H1 (cell line): Measurements from ENCODE around the gene CCDC24. TPM values are rescaled to one million over a fixed set of nuclear protein-coding genes. Genes with fewer than 3 reads are reported as not detected.

Source experiments
- CTCF ChIA-PET: fragments of 300-600 bp; sonication (Branson Sonifier 250); formaldehyde crosslinking; loops from one replicate; lab custom pipeline; 2021; ENCODE audit not compliant: partially characterized antibody; lab: Charles Lee
- POLR2A ChIA-PET: fragments of 300-600 bp; sonication (Branson Sonifier 250); formaldehyde crosslinking; loops from one replicate; lab custom pipeline; 2021; ENCODE audit warnings: inconsistent platforms; ENCODE audit not compliant: partially characterized antibody; lab: Charles Lee
- DNase-seq, 2 experiments: peaks; one replicate each; pipeline versions ENCODE4 v3.0.0 to v3.0.0-alpha.2; 2010 to 2022; ENCODE audit warnings: low spot score in 2 of 2, low read depth in 1 of 2, mixed read lengths in 1 of 2
- FAIRE-seq: peaks from 2 replicates; lab custom pipeline; 2011; peaks lifted over from hg19 to GRCh38; lab: Jason Lieb, UNC
- H2AFZ ChIP-seq: 2 replicates; pipeline ENCODE4 v1.8.1; 2012; ENCODE audit warnings: low read length, inconsistent platforms
- H2AK5ac ChIP-seq: 2 replicates; pipeline ENCODE4 v1.6.1; 2013; ENCODE audit warnings: low read depth, low read length
- H2BK120ac ChIP-seq: replicated peaks from 2 replicates; pipeline ENCODE3; 2013; ENCODE audit warnings: low read depth, low read length, inconsistent platforms
- H2BK12ac ChIP-seq: 2 replicates; pipeline ENCODE4 v1.6.1; 2013; ENCODE audit warnings: low read depth, low read length
- H2BK15ac ChIP-seq: 2 replicates; pipeline ENCODE4 v1.6.1; 2013; ENCODE audit warnings: low read length
- H2BK20ac ChIP-seq: 2 replicates; pipeline ENCODE4 v1.6.1; 2013; ENCODE audit warnings: low read length
- H2BK5ac ChIP-seq: 2 replicates; pipeline ENCODE4 v1.6.1; 2013; ENCODE audit warnings: low read depth, low read length
- H3K14ac ChIP-seq: 2 replicates; pipeline ENCODE4 v1.6.1; 2013; ENCODE audit warnings: inconsistent platforms; ENCODE audit not compliant: insufficient read length
- H3K18ac ChIP-seq: 2 replicates; pipeline ENCODE4 v1.6.1; 2013; ENCODE audit warnings: low read length; ENCODE audit errors: extremely low read depth
- H3K23ac ChIP-seq: 2 replicates; pipeline ENCODE4 v1.6.1; 2013; ENCODE audit warnings: inconsistent platforms; ENCODE audit not compliant: insufficient read length
- H3K23me2 ChIP-seq: 2 replicates; pipeline ENCODE4 v1.6.1; 2013; ENCODE audit warnings: low read depth, low read length
- H3K27ac ChIP-seq: 2 replicates; pipeline ENCODE4 v1.6.1; 2011; ENCODE audit warnings: low read depth, low read length, inconsistent platforms
- H3K27me3 ChIP-seq, 4 experiments: replicated peaks in 1 of 4; 1 replicate in 1 of 4; 2 replicates in 3 of 4; pipeline versions ENCODE4 v1.6.1 to v1.8.1; 2011 to 2013; ENCODE audit warnings: low read length in 3 of 4, mild to moderate bottlenecking in 3 of 4, inconsistent platforms in 2 of 4, mixed read lengths in 2 of 4, moderate library complexity in 1 of 4; ENCODE audit not compliant: control insufficient read depth in 3 of 4, insufficient read depth in 3 of 4; ENCODE audit errors: extremely low read depth in 1 of 4
- H3K36me3 ChIP-seq, 4 experiments: 2 replicates each; pipeline versions ENCODE4 v1.6.1 to v1.8.1; 2011 to 2013; ENCODE audit warnings: mild to moderate bottlenecking in 4 of 4, low read length in 3 of 4, moderate library complexity in 2 of 4, control low read depth in 1 of 4, inconsistent platforms in 1 of 4; ENCODE audit not compliant: insufficient read depth in 4 of 4, control insufficient read depth in 2 of 4
- H3K4ac ChIP-seq: replicated peaks from 2 replicates; pipeline ENCODE3; 2013; ENCODE audit warnings: low read length, low read depth, mixed read lengths, inconsistent platforms; ENCODE audit not compliant: insufficient read length
- H3K4me1 ChIP-seq, 4 experiments: replicated peaks in 1 of 4; 1 replicate in 1 of 4; 2 replicates in 3 of 4; pipeline versions ENCODE4 v1.6.1 to v1.8.1; 2011 to 2013; ENCODE audit warnings: low read length in 3 of 4, inconsistent platforms in 2 of 4, mixed read lengths in 1 of 4; ENCODE audit not compliant: insufficient read depth in 4 of 4, control insufficient read depth in 3 of 4
- H3K4me2 ChIP-seq, 2 experiments: 2 replicates each; pipeline versions ENCODE4 v1.6.1 to v1.8.1; 2011 to 2013; ENCODE audit warnings: low read depth in 2 of 2, low read length in 2 of 2, control low read depth in 1 of 2, inconsistent platforms in 1 of 2, mild to moderate bottlenecking in 1 of 2; ENCODE audit not compliant: insufficient read depth in 1 of 2
- H3K4me3 ChIP-seq, 4 experiments: fragments of 200-600, 300-600 bp in 1 of 4; sonication (generic), shearing (Covaris generic), sonication (Bioruptor Twin) in 1 of 4; 2 replicates each; pipeline versions ENCODE4 v1.5.1 to v1.8.1; 2011 to 2016; ENCODE audit warnings: low read length in 4 of 4, low read depth in 3 of 4, control low read depth in 2 of 4, inconsistent platforms in 2 of 4, mild to moderate bottlenecking in 2 of 4, mixed read lengths in 1 of 4, moderate library complexity in 1 of 4; ENCODE audit not compliant: insufficient read depth in 2 of 4; ENCODE audit errors: extremely low read depth in 1 of 4
- H3K56ac ChIP-seq: replicated peaks from 2 replicates; pipeline ENCODE3; 2013; ENCODE audit warnings: low read depth, mild to moderate bottlenecking, mixed read lengths, low read length, inconsistent platforms; ENCODE audit not compliant: insufficient read length
- H3K79me1 ChIP-seq: 2 replicates; pipeline ENCODE4 v1.6.1; 2013; ENCODE audit warnings: low read depth, low read length, control low read depth
- H3K79me2 ChIP-seq, 2 experiments: 2 replicates each; pipeline versions ENCODE4 v1.6.1 to v1.8.1; 2012 to 2013; ENCODE audit warnings: low read length in 2 of 2, mild to moderate bottlenecking in 2 of 2, inconsistent platforms in 1 of 2; ENCODE audit not compliant: insufficient read depth in 2 of 2, control insufficient read depth in 1 of 2
- H3K9ac ChIP-seq, 4 experiments: replicated peaks in 1 of 4; 1 replicate in 1 of 4; 2 replicates in 3 of 4; pipeline versions ENCODE4 v1.6.1 to v1.8.1; 2011 to 2013; ENCODE audit warnings: low read depth in 3 of 4, low read length in 3 of 4, control low read depth in 2 of 4, mild to moderate bottlenecking in 2 of 4, moderate library complexity in 2 of 4, inconsistent platforms in 1 of 4; ENCODE audit errors: extremely low read depth in 1 of 4
- H3K9me3 ChIP-seq, 2 experiments: 2 replicates each; pipeline versions ENCODE4 v1.6.1 to v1.8.1; 2012 to 2013; ENCODE audit warnings: mild to moderate bottlenecking in 2 of 2, moderate library complexity in 2 of 2, control low read depth in 1 of 2, inconsistent platforms in 1 of 2, low read depth in 1 of 2, low read length in 1 of 2, mixed read lengths in 1 of 2; ENCODE audit not compliant: insufficient read depth in 2 of 2
- H4K20me1 ChIP-seq, 2 experiments: replicated peaks in 1 of 2; 2 replicates each; pipeline versions ENCODE3 to v1.8.1; 2011 to 2013; ENCODE audit warnings: inconsistent platforms in 2 of 2, low read length in 2 of 2, mild to moderate bottlenecking in 1 of 2; ENCODE audit not compliant: insufficient read depth in 2 of 2, control insufficient read depth in 1 of 2
- H4K5ac ChIP-seq: 2 replicates; pipeline ENCODE4 v1.6.1; 2013; ENCODE audit warnings: low read length, low read depth, mixed read lengths, inconsistent platforms; ENCODE audit not compliant: insufficient read length
- H4K8ac ChIP-seq: 2 replicates; pipeline ENCODE4 v1.8.0; 2013; ENCODE audit warnings: mild to moderate bottlenecking, moderate library complexity, low read length, inconsistent platforms; ENCODE audit not compliant: insufficient read depth; ENCODE audit errors: extremely low read depth
- H4K91ac ChIP-seq: replicated peaks from 2 replicates; pipeline ENCODE3; 2013; ENCODE audit warnings: low read length, mixed read lengths, inconsistent platforms; ENCODE audit not compliant: insufficient read length
- EP300 ChIP-seq, 2 experiments: IDR thresholded peaks; 1 replicate in 1 of 2; 2 replicates in 1 of 2; pipeline ENCODE4 v1.6.1; 2011 to 2012; ENCODE audit warnings: low read depth in 2 of 2, low read length in 2 of 2, mild to moderate bottlenecking in 2 of 2, borderline replicate concordance in 1 of 2, inconsistent platforms in 1 of 2, moderate library complexity in 1 of 2
- JUND ChIP-seq: IDR thresholded peaks from 2 replicates; pipeline ENCODE4 v1.6.1; 2011; ENCODE audit warnings: mild to moderate bottlenecking, improper control_type of control experiment, low read length
- ZNF274 ChIP-seq: IDR thresholded peaks from 2 replicates; pipeline ENCODE4 v1.7.0; 2012; ENCODE audit warnings: low read length, borderline replicate concordance; ENCODE audit errors: extremely low read depth
- WGBS, 2 experiments: shearing (Covaris generic) in 1 of 2; methylation state at CpG; one replicate each; pipeline versions ENCODE4 v1.1.6 to v1.1.7; 2013 to 2015; ENCODE audit warnings: low lambda C conversion rate in 2 of 2, mixed read lengths in 2 of 2, inconsistent platforms in 1 of 2, low coverage in 1 of 2, missing lambda C conversion rate in 1 of 2; ENCODE audit not compliant: insufficient replicate concordance in 2 of 2, insufficient coverage in 1 of 2, insufficient read length in 1 of 2; ENCODE audit errors: extremely low coverage in 1 of 2, missing lambda C conversion rate in 1 of 2; 5-methylcytosine and 5-hydroxymethylcytosine counted together
- polyA plus RNA-seq, 7 experiments: library from polyadenylated mRNA; depleted of rRNA in 3 of 7; stranded (reverse) in 5 of 7; unstranded in 2 of 7; fragments of >200 nt in 5 of 7; fragments of 200-250 nt in 2 of 7; gene quantifications; 1 replicate in 5 of 7; 2 replicates in 1 of 7; 4 replicates in 1 of 7; pipeline versions ENCODE4 v1.2.1 to v1.2.3, GENCODE V29; 2011 to 2013; ENCODE audit warnings: missing spikeins in 2 of 7, mixed read lengths in 2 of 7
- total RNA-seq: library from RNA; stranded (reverse); fragmentation: NEBNext Ultra II Directional; extraction: Animal tissue kit (Norgen Biotek cat#: 25700); gene quantifications from 2 replicates; pipeline ENCODE4 v1.2.1, GENCODE V29; 2021

Gene CCDC24
- total and polyA plus RNA-seq, 2 of the 8 experiments (the other 6 are each of a cell fraction or from before 2014, with no cell fraction given), result 11.2 to 11.4 TPM

GRCh38 chr1:44034423-44034822 is 43.0 kb downstream of the CCDC24 start:
- DNase-seq (no peak), FAIRE-seq (no peak)
- Histone ChIP-seq H3K4me2 (no peak overlapping the region), H3K18ac (no peak overlapping the region), H3K23ac (no peak overlapping the region), H3K27me3 (no peaks in the 10 kb centered on the region), H3K4me1 (peaks cover 7 to 20% (median 12%) of the 10 kb centered on the region in 4 experiments; a peak in 6 of 7 replicates), H4K91ac (no peak overlapping the region), H2BK15ac (no peak overlapping the region), H3K9me3 (no peaks in the 10 kb centered on the region), H3K4ac (no peak overlapping the region), H3K79me1 (0 out of 2 replicates have a peak, but pooled peaks cover under 1% of the 10 kb centered on the region), H2BK20ac (no peak overlapping the region), H3K23me2 (peaks cover 4% of the 10 kb centered on the region; the same call in 1 of the 2 replicates), H3K79me2 (no peaks in the 10 kb centered on the region), H2BK12ac (no peak overlapping the region), H3K27ac (no peak overlapping the region), H3K9ac (no peak overlapping the region), H4K8ac (no peak overlapping the region), H4K5ac (no peak overlapping the region), H2BK5ac (no peak overlapping the region), H3K36me3 (no peaks in the 10 kb centered on the region), H2AFZ (no peak overlapping the region), H4K20me1 (no peaks in the 10 kb centered on the region), H3K14ac (no peak overlapping the region), H3K4me3 (no peak overlapping the region), H3K56ac (no peak overlapping the region), H2BK120ac (no peak overlapping the region), H2AK5ac (no peak overlapping the region)
- CTCF ChIA-PET, result interaction anchor here (0.8 to 13.5 kb wide), 14 partner anchors 9 to 271 kb away, joined by 3 to 239 read pairs (median 20); partner anchors contain the start of gene CCDC24
- POLR2A ChIA-PET, result interaction anchor here (1.1 to 26.2 kb wide), 6 partner anchors 9 to 46 kb away, joined by 3 to 544 read pairs (median 16); partner anchors contain the start of gene CCDC24
- WGBS, 2 experiments, result 99% methylated on average over 4 of the region's 4 CpGs; no CpG with 5 or more reads in 1 of the 2 experiments
- TF ChIP-seq JUND, result no peak
- no peak for TF ChIP-seq ZNF274
- TF ChIP-seq EP300 (IDR thresholded peaks at IDR 0.05; ENCODE audit: borderline replicate concordance in 1 of 2, low read depth in 2 of 2, low read length in 2 of 2), result no peak
